Ramos (cell line): Measurements from ENCODE around the gene PHOSPHO1.
"Not testable (repeated sequence)": the region's sequence is repeated elsewhere in the genome, so short reads cannot be mapped to it uniquely, and the experiment has no call there.

Source experiments
- in situ Hi-C: fragments of 300-500 bp; cut with MboI; formaldehyde crosslinking; loops from one replicate; pipeline ENCODE4 v1.14.3; 2022; ENCODE audit warnings: low sequenced_read_pairs; ENCODE audit not compliant: unreplicated experiment

PHOSPHO1 gene

DNA sequence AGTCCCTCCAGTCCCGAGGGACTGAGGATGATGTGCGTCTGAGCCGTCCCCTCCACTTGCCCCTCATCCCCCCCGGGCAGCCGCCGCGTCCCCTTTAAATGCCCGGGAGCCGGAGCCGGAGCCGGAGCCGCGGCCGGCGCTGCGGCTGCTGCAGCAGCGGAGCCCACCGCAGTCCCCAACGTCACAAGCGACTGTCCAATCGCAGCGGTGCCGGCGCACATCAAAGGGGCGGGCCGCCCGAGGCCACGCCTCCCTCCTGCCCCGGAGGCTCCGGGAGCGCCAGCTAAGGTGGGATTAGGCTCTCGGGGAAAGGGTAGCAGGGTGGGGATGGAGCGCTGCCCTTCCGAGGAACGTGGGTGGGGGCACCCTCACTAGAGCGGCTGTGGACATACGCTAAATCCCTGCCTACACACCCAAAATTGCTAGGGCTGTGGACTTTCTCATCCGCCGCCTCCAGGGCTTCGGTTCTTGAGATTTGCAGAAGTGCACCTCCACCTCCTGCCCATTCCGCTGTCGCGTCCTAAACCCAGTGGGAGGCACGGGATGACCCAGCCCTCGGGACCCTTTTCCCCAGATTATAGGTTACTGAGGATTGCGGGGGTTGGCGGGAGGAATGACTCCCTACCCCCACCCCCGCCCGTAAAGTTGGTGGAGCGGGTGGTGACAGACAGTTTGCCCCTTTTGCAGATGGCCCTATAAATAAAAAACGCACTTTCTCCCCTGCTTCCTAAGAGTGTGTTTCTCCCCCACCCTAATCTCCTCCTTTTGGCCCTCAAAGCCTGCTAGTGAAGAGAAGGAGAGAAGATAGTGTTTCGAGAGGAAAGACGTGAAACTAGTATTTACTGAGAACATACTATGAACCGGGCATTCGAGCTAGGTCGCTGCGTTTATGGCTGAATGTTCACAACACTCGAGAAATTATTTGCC, at the start of gene PHOSPHO1:
Gene PHOSPHO1, minus strand, starts transcription at position 152 of the 927 bp plus-strand sequence. CDS start 4,096 bp downstream, outside the sequence.
- in situ Hi-C loops = no loop called here

GRCh38 chr17:49280061-49280460, 49.5 kb upstream of the PHOSPHO1 start:
- in situ Hi-C loops = no loop called here

DNA sequence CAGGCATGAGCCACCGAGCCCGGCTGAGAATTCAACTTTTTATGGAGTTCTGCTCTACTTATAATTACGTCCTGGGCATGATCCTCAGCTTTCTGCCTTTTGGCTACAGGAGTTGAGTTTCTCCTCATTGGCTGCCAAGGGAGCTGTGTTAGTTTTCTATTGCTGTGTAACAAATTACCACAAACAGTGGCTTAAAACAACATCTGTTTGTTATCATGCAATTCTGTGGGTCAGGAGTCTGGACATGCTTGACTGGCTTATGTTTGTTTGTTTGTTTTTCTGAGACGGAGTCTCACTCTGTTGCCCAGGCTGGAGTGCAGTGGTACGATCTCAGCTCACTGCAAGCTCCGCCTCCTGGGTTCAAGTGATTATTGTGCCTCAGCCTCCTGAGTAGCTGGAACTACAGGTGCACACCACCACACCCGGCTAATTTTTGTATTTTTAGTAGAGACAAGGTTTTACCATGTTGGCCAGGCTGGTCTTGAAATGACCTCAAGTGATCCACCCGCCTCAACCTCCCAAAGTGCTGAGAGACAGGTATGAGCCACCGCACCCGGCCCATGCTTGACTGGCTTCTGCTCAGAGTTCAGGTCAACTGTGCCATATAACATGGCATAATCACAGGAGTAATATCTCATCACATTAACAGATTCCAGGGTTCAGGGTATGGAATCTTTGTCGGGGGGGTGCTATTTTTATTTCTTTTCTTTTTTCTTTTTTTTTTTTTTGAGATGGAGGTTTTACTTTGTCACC, 48.9 kb upstream of the PHOSPHO1 start:
- in situ Hi-C loops = not testable (repeated sequence)

GRCh38 chr17:49278076-49278475, 47.5 kb upstream of the PHOSPHO1 start:
- in situ Hi-C loops = no loop called here

- in situ Hi-C loops = no loop called here
Measured at GRCh38 chr17:49277638-49278037, 47.1 kb upstream of the PHOSPHO1 start.

DNA sequence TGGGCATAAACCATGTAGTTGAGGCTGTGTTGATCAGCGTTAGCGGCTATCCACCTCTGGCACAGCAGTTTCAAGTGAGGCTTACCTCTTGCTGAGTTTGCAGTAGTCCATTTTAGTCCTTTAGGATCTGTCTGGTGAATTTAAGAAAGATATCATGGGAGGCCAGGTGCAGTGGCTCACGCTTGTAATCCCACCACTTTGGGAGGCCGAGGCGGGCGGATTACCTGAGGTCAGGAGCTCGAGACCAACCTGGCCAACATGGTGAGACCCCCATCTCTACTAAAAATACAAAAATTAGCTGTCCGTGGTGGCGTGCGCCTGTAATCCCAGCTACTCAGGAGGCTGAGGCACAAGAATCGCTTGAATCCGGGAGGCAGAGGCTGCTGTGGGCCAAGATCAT, 45.4 kb upstream of the PHOSPHO1 start:
- in situ Hi-C loops = not testable (repeated sequence)

DNA sequence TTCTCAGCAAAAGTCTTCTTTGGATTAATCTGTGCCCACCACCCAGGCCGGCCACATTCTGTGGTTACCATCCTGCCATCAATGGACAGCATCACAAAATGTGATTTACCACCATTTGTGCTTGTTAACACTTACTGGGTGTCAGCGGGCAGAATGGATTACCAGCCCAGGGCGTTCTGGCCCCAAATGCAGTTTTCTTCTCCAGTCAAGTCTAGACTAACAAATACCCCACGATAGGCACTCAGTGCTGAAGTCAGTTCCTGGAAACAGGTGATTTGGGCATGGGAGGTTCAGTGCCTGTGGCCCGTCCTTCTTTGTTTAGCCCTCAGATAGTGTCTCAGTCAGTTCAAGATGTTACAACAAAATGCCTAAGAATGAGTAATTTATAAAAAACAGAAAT, 38.8 kb upstream of the PHOSPHO1 start:
- in situ Hi-C loops = no loop called here

DNA sequence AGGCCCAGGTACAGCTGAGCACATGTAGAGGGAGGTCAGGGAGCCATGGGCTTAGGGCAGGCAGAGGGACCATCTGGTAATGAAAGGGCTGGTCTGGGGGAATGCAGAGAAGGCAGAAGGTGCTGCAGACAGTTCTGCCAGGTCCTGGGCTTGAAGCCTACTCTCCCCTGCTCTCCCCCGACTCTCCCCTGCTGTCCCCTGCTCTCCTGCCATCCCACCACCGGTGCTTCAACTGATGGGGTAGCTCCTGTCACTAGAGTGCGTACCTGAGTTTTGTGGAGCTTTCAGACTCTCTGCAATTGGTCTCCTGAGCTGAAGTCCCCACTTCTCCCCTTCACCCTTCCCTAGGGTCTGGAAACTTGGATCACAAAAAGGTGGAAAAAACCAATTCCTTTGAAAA, 37.3 kb upstream of the PHOSPHO1 start:
- in situ Hi-C loops = no loop called here

DNA sequence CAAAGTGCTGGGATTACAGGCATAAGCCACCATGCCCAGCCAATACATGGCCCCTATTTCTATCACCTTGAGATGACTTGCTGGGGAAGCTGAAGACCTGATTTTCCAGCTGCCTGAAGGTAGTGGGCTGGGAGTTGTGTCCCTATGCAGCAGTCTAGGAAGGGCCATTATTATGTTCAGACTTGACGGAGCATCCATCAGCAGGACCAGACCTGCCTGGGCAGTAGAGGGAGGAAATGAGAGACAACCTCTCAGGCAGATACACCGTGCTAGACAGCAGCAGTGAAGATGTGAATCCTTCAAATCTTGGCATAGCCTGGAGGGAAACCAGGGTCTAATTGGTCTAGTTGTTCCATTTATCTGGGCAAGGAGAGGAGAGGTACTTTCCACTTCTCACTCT, 35.6 kb upstream of the PHOSPHO1 start:
- in situ Hi-C loops = no loop called here

- in situ Hi-C loops = not testable (repeated sequence)
Measured at GRCh38 chr17:49261540-49261939, 31.0 kb upstream of the PHOSPHO1 start.

DNA sequence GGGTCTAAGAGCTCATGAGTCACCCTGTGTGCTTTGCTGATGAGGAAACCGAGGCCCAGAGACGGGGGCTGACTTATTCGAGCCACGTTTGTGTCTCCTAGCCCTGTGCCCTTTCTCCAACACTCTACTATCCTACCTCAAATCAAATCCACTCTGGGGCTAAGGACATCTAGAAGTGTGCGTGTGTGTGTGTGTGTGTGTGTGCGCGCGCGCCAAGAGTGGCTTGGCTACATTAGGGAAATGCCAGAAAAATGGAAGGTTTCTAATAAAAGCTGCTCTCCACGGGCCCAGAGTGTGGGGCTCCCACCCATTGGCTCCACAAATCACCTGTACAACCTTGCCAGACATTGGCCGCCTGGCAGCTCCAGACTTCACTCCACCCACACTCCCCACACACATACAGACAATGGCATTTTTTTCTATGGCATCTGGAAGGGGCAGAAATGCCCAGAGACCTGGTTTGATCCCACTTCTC, 30.3 kb upstream of the PHOSPHO1 start:
- in situ Hi-C loops = no loop called here

- in situ Hi-C loops = no loop called here
Measured at GRCh38 chr17:49260011-49260816, 29.6 kb upstream of the PHOSPHO1 start.

GRCh38 chr17:49259663-49260010, 29.1 kb upstream of the PHOSPHO1 start:
- in situ Hi-C loops = no loop called here

- in situ Hi-C loops = no loop called here
Measured at GRCh38 chr17:49258394-49258793, 27.8 kb upstream of the PHOSPHO1 start.

GRCh38 chr17:49255125-49255524, 24.5 kb upstream of the PHOSPHO1 start:
- in situ Hi-C loops = no loop called here

DNA sequence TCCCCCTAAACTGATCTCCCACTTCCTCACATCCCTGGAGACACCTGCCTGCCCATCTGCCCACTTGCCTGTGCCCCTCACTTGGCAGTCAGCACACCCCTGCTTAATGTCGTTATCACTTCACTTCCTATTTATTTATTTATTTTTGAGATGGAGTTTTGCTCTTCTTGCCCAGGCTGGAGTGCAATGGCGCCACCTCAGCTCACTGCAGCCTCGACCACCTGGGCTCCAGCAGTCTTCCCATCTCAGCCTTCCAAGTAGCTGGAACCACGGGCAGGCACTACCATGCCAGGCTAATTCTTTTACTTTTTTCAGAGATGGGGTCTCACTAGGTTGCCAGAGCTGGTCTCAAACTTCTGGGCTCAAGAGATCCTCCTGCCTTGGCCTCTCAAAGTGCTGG, 23.5 kb upstream of the PHOSPHO1 start:
- in situ Hi-C loops = no loop called here

GRCh38 chr17:49252148-49252695, 21.6 kb upstream of the PHOSPHO1 start:
- in situ Hi-C loops = no loop called here

GRCh38 chr17:49249890-49250522, 19.4 kb upstream of the PHOSPHO1 start:
- in situ Hi-C loops = no loop called here

DNA sequence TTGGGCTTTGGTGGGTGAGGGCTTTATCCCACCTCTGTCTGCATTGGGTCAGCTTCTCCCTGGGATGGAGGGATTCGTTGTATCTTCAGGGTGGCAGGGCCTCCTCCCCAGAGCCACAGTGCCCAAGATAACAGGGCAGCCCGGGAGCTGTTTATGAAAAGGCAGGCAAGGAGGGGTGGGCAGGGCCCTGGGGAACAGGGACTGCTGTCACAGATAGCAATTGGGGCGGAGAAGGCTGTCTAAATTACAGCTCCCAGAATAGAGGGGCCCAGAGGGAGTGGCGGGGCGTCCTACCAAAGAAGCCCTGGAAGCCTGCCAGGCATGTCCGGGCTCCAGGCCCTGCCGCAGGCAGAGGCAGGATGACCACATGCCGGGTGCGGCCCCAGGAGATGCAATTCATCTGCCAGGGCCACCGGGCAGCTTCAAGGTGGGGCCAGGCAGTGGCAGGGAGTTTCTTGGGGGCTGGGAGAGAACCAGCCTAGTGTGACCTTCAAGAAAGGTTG, 18.8 kb upstream of the PHOSPHO1 start:
- in situ Hi-C loops = no loop called here
